Testis (tissue), 3 donors: Measurements from ENCODE around the gene KRT20. TPM values are rescaled to one million over a fixed set of nuclear protein-coding genes. Genes with fewer than 3 reads are reported as not detected.

Experiments used
- DNase-seq: peaks from one replicate; pipeline ENCODE4 v3.0.0-alpha.2; 2019
- H3K27ac ChIP-seq, 2 donors: fragments of 200-600 bp; sonication (generic); one replicate each; pipeline ENCODE4 v1.5.1; 2019
- H3K27me3 ChIP-seq: fragments of 200-600 bp; sonication (generic); one replicate; pipeline ENCODE4 v1.5.1; 2019
- H3K36me3 ChIP-seq: fragments of 200-600 bp; sonication (generic); one replicate; pipeline ENCODE4 v1.5.1; 2017; ENCODE audit warnings: low read depth; ENCODE audit errors: missing control alignments
- H3K4me1 ChIP-seq: fragments of 200-600 bp; sonication (generic); one replicate; pipeline ENCODE4 v1.5.1; 2019
- H3K4me3 ChIP-seq, 2 donors: fragments of 200-600 bp; sonication (generic); one replicate each; pipeline ENCODE4 v1.5.1; 2017 to 2019
- H3K9me3 ChIP-seq: fragments of 200-600 bp; sonication (generic); one replicate; pipeline ENCODE4 v1.5.1; 2017
- POLR2A ChIP-seq: fragments of 450-650 bp; IDR thresholded peaks from one replicate; pipeline ENCODE4 v1.6.1; 2017; ENCODE audit warnings: antibody characterized with exemption, mild to moderate bottlenecking, moderate library complexity
- WGBS, 2 donors: methylation state at CpG; one replicate each; pipeline ENCODE4 v1.1.5; 2018; 5-methylcytosine and 5-hydroxymethylcytosine counted together
- intact Hi-C: fragments of 100-400 bp; cut with DNase I; formaldehyde crosslinking; loops from one replicate; pipeline ENCODE4 v1.15.1; 2023; ENCODE audit warnings: low total_unique reads
- polyA plus RNA-seq: library from polyadenylated mRNA; stranded (reverse); fragments of 350-450 nt; fragmentation: Illumina TruSeq; extraction: RNeasy Lipid Tissue Mini Kit (QIAGEN cat#74804); gene quantifications from one replicate; pipeline ENCODE4 v1.2.3, GENCODE V29; 2014; ENCODE audit warnings: low read depth, low replicate concordance; ENCODE audit not compliant: insufficient read depth
- total RNA-seq, 2 donors: library from RNA; depleted of rRNA; stranded (reverse); fragments of >200 nt; gene quantifications; one replicate each; pipeline ENCODE4 v1.2.3, GENCODE V29; 2016
- TF ChIP-seq, protein P1 (sequence below), 3 experiments: fragments of 450-650 bp in 2 of 3; fragments of 200-600 bp in 1 of 3; sonication (generic) in 1 of 3; IDR thresholded peaks; one replicate each; pipeline ENCODE4 v1.5.1; 2016 to 2019; ENCODE audit warnings: antibody characterized with exemption in 3 of 3, mild to moderate bottlenecking in 2 of 3, moderate library complexity in 1 of 3

Gene KRT20
- total and polyA plus RNA-seq, 3 donors from 2014 or later = not detected

- DNase-seq = no peak
- no peaks in the 10 kb centered on the region for H3K36me3 ChIP-seq
- H3K9me3 ChIP-seq = no peaks in the 10 kb centered on the region
- intact Hi-C loops = no loop called here
- no peaks in the 10 kb centered on the region for H3K4me1 ChIP-seq
- TF ChIP-seq, protein P1, sequence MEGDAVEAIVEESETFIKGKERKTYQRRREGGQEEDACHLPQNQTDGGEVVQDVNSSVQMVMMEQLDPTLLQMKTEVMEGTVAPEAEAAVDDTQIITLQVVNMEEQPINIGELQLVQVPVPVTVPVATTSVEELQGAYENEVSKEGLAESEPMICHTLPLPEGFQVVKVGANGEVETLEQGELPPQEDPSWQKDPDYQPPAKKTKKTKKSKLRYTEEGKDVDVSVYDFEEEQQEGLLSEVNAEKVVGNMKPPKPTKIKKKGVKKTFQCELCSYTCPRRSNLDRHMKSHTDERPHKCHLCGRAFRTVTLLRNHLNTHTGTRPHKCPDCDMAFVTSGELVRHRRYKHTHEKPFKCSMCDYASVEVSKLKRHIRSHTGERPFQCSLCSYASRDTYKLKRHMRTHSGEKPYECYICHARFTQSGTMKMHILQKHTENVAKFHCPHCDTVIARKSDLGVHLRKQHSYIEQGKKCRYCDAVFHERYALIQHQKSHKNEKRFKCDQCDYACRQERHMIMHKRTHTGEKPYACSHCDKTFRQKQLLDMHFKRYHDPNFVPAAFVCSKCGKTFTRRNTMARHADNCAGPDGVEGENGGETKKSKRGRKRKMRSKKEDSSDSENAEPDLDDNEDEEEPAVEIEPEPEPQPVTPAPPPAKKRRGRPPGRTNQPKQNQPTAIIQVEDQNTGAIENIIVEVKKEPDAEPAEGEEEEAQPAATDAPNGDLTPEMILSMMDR (IDR thresholded peaks at IDR 0.05) = no peak
- TF ChIP-seq POLR2A = no peak
- no peaks in the 10 kb centered on the region for H3K27me3 ChIP-seq
- H3K4me3 ChIP-seq = no peak overlapping the region
- H3K27ac ChIP-seq = no peak overlapping the region
- WGBS, 2 donors = 77 to 85% methylated on average over 3 of the region's 3 CpGs
Observed at GRCh38 chr17:40886090-40886489, 1.0 kb upstream of the KRT20 start.

DNA sequence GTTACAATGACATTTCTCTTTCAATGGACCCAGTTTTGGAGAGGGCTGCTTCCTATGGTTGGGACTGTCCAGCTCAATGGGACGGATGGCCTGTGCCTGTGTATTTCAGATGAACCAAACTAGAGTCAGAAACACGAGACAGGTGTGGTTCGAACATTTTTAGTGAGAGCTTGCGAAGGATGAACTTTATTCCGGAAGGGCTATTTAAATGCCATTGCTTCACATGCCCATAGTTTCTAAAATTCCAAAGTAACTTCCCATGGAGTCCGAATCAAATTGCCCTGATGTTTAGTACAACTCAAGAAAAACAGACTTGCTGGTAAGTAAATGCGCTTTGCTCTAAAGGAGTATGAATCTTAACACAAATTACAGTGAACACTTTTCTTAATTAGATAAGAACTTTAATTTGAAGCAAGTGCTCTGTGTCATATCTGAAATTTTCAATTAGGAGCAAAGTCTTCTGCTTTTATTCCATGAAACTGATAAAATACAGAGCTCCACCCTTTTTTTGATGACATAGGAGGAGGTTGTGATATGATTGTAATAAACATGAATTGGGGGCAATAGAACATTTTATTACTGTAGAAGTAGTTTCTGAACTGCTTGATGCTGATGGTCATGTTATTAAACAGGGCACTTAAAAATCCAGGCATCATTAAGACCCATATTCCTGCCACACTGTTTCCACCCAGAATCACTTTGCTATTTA is 1.3 kb downstream of the KRT20 start:
- Histone ChIP-seq H3K27me3 (no peaks in the 10 kb centered on the region), H3K9me3 (no peaks in the 10 kb centered on the region), H3K4me3 (no peak overlapping the region), H3K4me1 (no peaks in the 10 kb centered on the region), H3K27ac (no peak overlapping the region), H3K36me3 (no peaks in the 10 kb centered on the region)
- intact Hi-C loops = no loop called here
- TF ChIP-seq POLR2A = no peak
- TF ChIP-seq, protein P1 (IDR thresholded peaks at IDR 0.05) = no peak
- DNase-seq = no peak
- 88 to 97% methylated on average over 7 of the region's 7 CpGs for WGBS, 2 donors

DNA sequence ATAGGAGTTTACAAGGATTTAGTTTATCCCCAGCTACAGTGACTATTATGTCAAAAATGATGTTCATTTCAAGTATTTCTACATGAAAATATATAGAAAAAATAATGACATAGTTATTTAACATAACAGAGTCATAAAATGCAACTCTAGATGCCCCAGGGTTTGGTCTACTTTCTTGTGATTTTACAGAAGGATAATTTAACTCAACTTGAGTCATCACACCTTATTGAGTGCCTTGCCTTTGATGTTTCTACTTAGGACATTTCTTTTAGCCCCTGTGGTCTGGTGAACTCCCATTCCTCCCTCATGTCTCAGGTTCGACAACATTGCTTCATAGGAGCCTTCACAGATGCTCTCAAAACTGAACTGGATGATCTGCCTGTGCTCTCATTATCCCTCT is 2.0 kb downstream of the KRT20 start:
- H3K4me3 ChIP-seq = no peak overlapping the region
- DNase-seq = no peak
- no peaks in the 10 kb centered on the region for H3K27me3 ChIP-seq
- intact Hi-C loops = no loop called here
- no peaks in the 10 kb centered on the region for H3K9me3 ChIP-seq
- 88 to 90% methylated on average over 1 of the region's 1 CpG for WGBS, 2 donors
- no peak overlapping the region for H3K27ac ChIP-seq
- no peaks in the 10 kb centered on the region for H3K36me3 ChIP-seq
- H3K4me1 ChIP-seq = no peaks in the 10 kb centered on the region
- no peak for TF ChIP-seq POLR2A
- TF ChIP-seq, protein P1 (IDR thresholded peaks at IDR 0.05) = no peak

- intact Hi-C loops = no loop called here
- no peaks in the 10 kb centered on the region for H3K4me1 ChIP-seq
- TF ChIP-seq POLR2A = no peak
- TF ChIP-seq, protein P1 (IDR thresholded peaks at IDR 0.05) = no peak
- no peak for DNase-seq
- H3K27me3 ChIP-seq = no peaks in the 10 kb centered on the region
- H3K36me3 ChIP-seq = no peaks in the 10 kb centered on the region
- H3K4me3 ChIP-seq = no peak overlapping the region
- no peak overlapping the region for H3K27ac ChIP-seq
- WGBS, 2 donors = 91 to 100% methylated on average over 1 of the region's 1 CpG
- H3K9me3 ChIP-seq = no peaks in the 10 kb centered on the region
Observed at GRCh38 chr17:40879026-40879425, 6.0 kb downstream of the KRT20 start.

DNA sequence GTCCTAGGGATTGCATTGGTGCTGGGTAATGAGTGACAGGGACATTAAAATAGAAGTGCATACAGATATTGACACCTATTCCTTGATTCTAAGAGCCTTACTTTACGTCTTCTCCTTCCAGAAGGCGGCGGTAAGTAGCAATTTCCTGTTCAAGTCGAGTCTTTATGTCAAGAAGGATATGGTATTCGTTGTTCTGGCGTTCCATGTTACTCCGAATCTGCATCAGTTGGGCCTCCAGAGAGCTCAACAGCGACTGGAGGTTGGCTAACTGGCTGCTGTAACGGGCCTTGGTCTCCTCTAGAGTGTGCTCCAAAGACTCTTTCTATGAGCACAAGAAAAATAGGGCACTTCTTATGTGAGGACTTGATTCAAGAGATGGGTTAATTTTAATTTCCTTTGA is 7.0 kb downstream of the KRT20 start:
- TF ChIP-seq POLR2A = no peak
- TF ChIP-seq, protein P1 (IDR thresholded peaks at IDR 0.05) = no peak
- 93 to 94% methylated on average over 9 of the region's 9 CpGs for WGBS, 2 donors
- no peaks in the 10 kb centered on the region for H3K27me3 ChIP-seq
- H3K9me3 ChIP-seq = no peaks in the 10 kb centered on the region
- no peaks in the 10 kb centered on the region for H3K36me3 ChIP-seq
- no peak overlapping the region for H3K4me3 ChIP-seq
- H3K27ac ChIP-seq = no peak overlapping the region
- H3K4me1 ChIP-seq = no peaks in the 10 kb centered on the region
- intact Hi-C loops = no loop called here
- no peak for DNase-seq
